ENCODE data around the gene SSTR5.

GRCh38 chr16:1102333-1102700 is 29.8 kb downstream of the SSTR5 start:
- no peak for TF ChIP-seq POLR2AphosphoS5 (IDR thresholded peaks at IDR 0.05; ENCODE audit: low read depth, low read length)
- TF ChIP-seq REST (IDR thresholded peaks at IDR 0.05; ENCODE audit: insufficient read depth in 1 of 2, low read depth in 2 of 2, low read length in 2 of 2), result no peak
- no peak for TF ChIP-seq TAF1 (IDR thresholded peaks at IDR 0.05; ENCODE audit: borderline replicate concordance, insufficient read depth, low read length)
- TF ChIP-seq SIN3A (IDR thresholded peaks at IDR 0.05; ENCODE audit: borderline replicate concordance, insufficient read depth, low read length), result no peak
- no peak for TF ChIP-seq FOXP2 (optimal IDR thresholded peaks at IDR 0.05; ENCODE audit: borderline replicate concordance, extremely low read depth, extremely low read length, insufficient read depth)

Measured in PFSK-1 (cell line).